ENCODE results near the gene SIAE.
A peak's percentile ranks its signal among the peaks of the same experiment; 100 is the strongest.

SIAE gene

GRCh38 chr11:124633355-124633754 lies 40.2 kb downstream of the SIAE start:
- no peak for DNase-seq (ENCODE audit: low read depth)
- TF ChIP-seq CTCF (conservative IDR thresholded peaks at IDR 0.05; ENCODE audit: low read length), result peak; percentile 33
- no peak overlapping the region for H3K4me3 ChIP-seq (ENCODE audit: low read length)

GRCh38 chr11:124629961-124630360 lies 43.6 kb downstream of the SIAE start:
- H3K4me3 ChIP-seq (ENCODE audit: low read length), result no peak overlapping the region
- no peak for DNase-seq (ENCODE audit: low read depth)
- no peak for TF ChIP-seq CTCF (conservative IDR thresholded peaks at IDR 0.05; ENCODE audit: low read length)

- TF ChIP-seq CTCF (conservative IDR thresholded peaks at IDR 0.05; ENCODE audit: low read length), result no peak
- no peak overlapping the region for H3K4me3 ChIP-seq (ENCODE audit: low read length)
- no peak for DNase-seq (ENCODE audit: low read depth)
Observed at GRCh38 chr11:124627546-124627945, 46.0 kb downstream of the SIAE start.

GRCh38 chr11:124625504-124626168 lies 47.9 kb downstream of the SIAE start:
- DNase-seq (ENCODE audit: low read depth), result no peak
- no peak for TF ChIP-seq CTCF (conservative IDR thresholded peaks at IDR 0.05; ENCODE audit: low read length)
- H3K4me3 ChIP-seq (ENCODE audit: low read length), result no peak overlapping the region

GRCh38 chr11:124623861-124624525 lies 49.5 kb downstream of the SIAE start:
- H3K4me3 ChIP-seq (ENCODE audit: low read length), result peak overlapping the region; percentile 90
- peak; percentile 47 for DNase-seq (ENCODE audit: low read depth)
- no peak for TF ChIP-seq CTCF (conservative IDR thresholded peaks at IDR 0.05; ENCODE audit: low read length)

GRCh38 chr11:124622531-124623451 lies 50.7 kb downstream of the SIAE start, which contains the start of gene TBRG1:
TBRG1 (plus strand) TSS chr11:124622864; CDS start chr11:124623084, 220 bp downstream.
- DNase-seq (ENCODE audit: low read depth), result peak; percentile 91
- H3K4me3 ChIP-seq (ENCODE audit: low read length), result peak within 1 kb of the TSS; percentile 90
- no peak; the same call in 1 of the 2 replicates for TF ChIP-seq CTCF (conservative IDR thresholded peaks at IDR 0.05; ENCODE audit: low read length)

Measured in AG10803 (cell line).